ENCODE measurements around the gene TMEM183A. TPM values are rescaled to one million over a fixed set of nuclear protein-coding genes. Genes with fewer than 3 reads are reported as not detected.

The TMEM183A gene
- total RNA-seq, 1 experiment from 2014 or later: 92.5 TPM

- no peak for DNase-seq (ENCODE audit: low spot score)
Measured at GRCh38 chr1:203069030-203069747, 62.0 kb downstream of the TMEM183A start.

DNA sequence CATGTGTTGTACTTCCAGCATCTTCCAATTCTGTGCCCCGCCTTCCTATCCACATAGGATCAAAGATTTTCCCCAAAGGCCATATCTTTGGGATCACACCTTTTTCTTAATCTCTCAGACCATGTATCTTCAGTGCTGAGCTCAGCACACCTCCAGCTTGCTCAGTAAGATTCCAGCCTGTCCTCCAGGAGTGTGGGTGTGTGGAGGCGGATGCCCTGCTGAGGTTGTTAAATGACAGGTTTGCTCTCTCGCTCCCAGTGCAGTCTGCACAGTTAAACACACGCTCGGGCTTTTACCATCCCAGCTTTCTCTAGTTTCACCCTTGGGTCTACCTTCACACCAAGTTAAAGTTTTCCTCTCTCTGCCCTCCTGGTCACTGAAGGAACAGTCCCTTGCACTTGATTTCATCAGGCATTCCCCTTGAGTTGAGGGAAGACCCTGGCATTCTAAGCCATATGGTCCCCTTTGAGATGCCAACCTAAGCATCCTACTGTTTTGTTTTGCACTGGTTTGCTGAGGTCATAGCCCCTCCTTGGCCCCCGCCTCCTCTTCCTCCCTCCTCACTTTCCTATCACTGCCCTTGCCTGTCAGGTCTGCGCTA lies 64.9 kb downstream of the TMEM183A start:
- no peak for DNase-seq (ENCODE audit: low spot score)

- DNase-seq (ENCODE audit: low spot score): no peak
Measured at GRCh38 chr1:203072911-203073310, 65.7 kb downstream of the TMEM183A start.

DNA sequence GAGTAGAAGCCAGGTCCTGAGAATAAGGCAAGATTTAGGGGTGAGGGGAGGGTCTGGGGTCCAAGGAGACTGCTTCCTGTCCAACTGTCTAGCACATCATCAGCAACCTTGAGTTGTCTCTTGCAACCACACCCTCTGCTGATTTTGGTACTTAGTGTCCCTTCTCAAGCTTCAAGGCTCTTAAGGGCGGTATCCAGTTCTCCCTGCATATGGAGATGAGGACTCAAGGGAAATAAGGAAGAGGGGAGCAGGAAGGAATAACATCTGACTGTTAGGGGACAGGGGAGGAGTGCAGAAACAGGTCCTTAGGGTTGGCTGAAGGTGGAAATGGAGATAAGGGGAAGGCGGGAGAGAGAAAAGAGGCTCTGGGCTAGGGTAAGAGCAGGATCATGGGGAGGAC lies 66.3 kb downstream of the TMEM183A start:
- DNase-seq (ENCODE audit: low spot score): no peak

Other genes with a start within 250 kb of the TMEM183A start
- gene KDM5B, start 199.0 kb upstream of the TMEM183A start, total RNA-seq (2014; rRNA removed; shearing (Covaris generic)): 15.1 and 23.8 TPM in 2 replicates
- not detected in 2 replicates for gene PCAT6, start 196.4 kb upstream of the TMEM183A start, total RNA-seq (2014; rRNA removed; shearing (Covaris generic))
- 5.9 and 8.2 TPM in 2 replicates for gene RABIF, start 118.2 kb upstream of the TMEM183A start, total RNA-seq (2014; rRNA removed; shearing (Covaris generic))
- gene KLHL12, start 80.1 kb upstream of the TMEM183A start, total RNA-seq (2014; rRNA removed; shearing (Covaris generic)): 12.7 and 15.3 TPM in 2 replicates
- gene ADIPOR1, start 49.1 kb upstream of the TMEM183A start, total RNA-seq (2014; rRNA removed; shearing (Covaris generic)): 105 and 117 TPM in 2 replicates
- gene CYB5R1, start 40.1 kb upstream of the TMEM183A start, total RNA-seq (2014; rRNA removed; shearing (Covaris generic)): 27.5 and 38.5 TPM in 2 replicates
- 0.08 and 0.16 TPM in 2 replicates for gene PPFIA4, start 19.1 kb downstream of the TMEM183A start, total RNA-seq (2014; rRNA removed; shearing (Covaris generic))
- gene MYOG, start 78.6 kb downstream of the TMEM183A start, total RNA-seq (2014; rRNA removed; shearing (Covaris generic)): not detected in 2 replicates
- gene ADORA1, start 120.4 kb downstream of the TMEM183A start, total RNA-seq (2014; rRNA removed; shearing (Covaris generic)): 0.89 TPM in 1 of 2 replicates, not detected in the other
- not detected in 2 replicates for gene MYBPH, start 168.5 kb downstream of the TMEM183A start, total RNA-seq (2014; rRNA removed; shearing (Covaris generic))
- gene CHI3L1, start 179.3 kb downstream of the TMEM183A start, total RNA-seq (2014; rRNA removed; shearing (Covaris generic)): not detected in 2 replicates
- gene CHIT1, start 222.3 kb downstream of the TMEM183A start, total RNA-seq (2014; rRNA removed; shearing (Covaris generic)): not detected in 2 replicates

Data from HT-29 (cell line).